ENCODE results near the gene SNED1. TPM values are rescaled to one million over a fixed set of nuclear protein-coding genes. Genes with fewer than 3 reads are reported as not detected.
A peak's percentile ranks its signal among the peaks of the same experiment; 100 is the strongest.

Gene SNED1
- 10 to 100 TPM; 16.4 to 56.2 (median 43.5) TPM for total RNA-seq

GRCh38 chr2:240997856-240998705 is at the start of gene SNED1:
SNED1 (plus strand) TSS chr2:240998618; CDS start chr2:240998838, 220 bp downstream.
- H3K9me3 ChIP-seq, result no peaks in the 10 kb centered on the region
- in situ Hi-C loops (cut with MboI; ENCODE audit: low sequenced_read_pairs in 4 of 4), result no loop called here
- H3K4me1 ChIP-seq, result peaks cover 41 to 51% of the 10 kb centered on the region in 2 donors
- DNase-seq (peak; percentile 87 to 89), ATAC-seq (peak; percentile 61 to 79)
- intact Hi-C loops (cut with DNase I; ENCODE audit: low total_unique reads), result loop anchor here (2.0 to 10.0 kb wide), 5 partner anchors 104 to 737 kb away; partner anchors contain the start of genes CAPN10, D2HGDH, MTERF4 and STK25
- peaks cover 0 to 4% of the 10 kb centered on the region in 2 donors for H3K36me3 ChIP-seq
- peak within 1 kb of the TSS; percentile 95 to 99 (median 96) for H3K27ac ChIP-seq
- H3K4me3 ChIP-seq, result peak within 1 kb of the TSS; percentile 63 to 98 (median 73)
- peak; percentile 92 to 98 for TF ChIP-seq POLR2A (IDR thresholded peaks at IDR 0.05)
- TF ChIP-seq CTCF (IDR thresholded peaks at IDR 0.05 in 4 of 5, conservative IDR thresholded peaks at IDR 0.05 in 1 of 5), result no peak
- no peaks in the 10 kb centered on the region for H3K27me3 ChIP-seq

- no peak overlapping the region for H3K4me3 ChIP-seq
- in situ Hi-C loops (cut with MboI; ENCODE audit: low sequenced_read_pairs in 4 of 4), result no loop called here
- H3K36me3 ChIP-seq, result no peaks in the 10 kb centered on the region
- no peak overlapping the region for H3K27ac ChIP-seq
- intact Hi-C loops (cut with DNase I; ENCODE audit: low total_unique reads), result no loop called here
- no peak for TF ChIP-seq CTCF (IDR thresholded peaks at IDR 0.05 in 4 of 5, conservative IDR thresholded peaks at IDR 0.05 in 1 of 5)
- H3K4me1 ChIP-seq, result no peaks in the 10 kb centered on the region
- no peaks in the 10 kb centered on the region for H3K9me3 ChIP-seq
- DNase-seq (peak in 1 of 2 donors; percentile 1), ATAC-seq (no peak)
- no peaks in the 10 kb centered on the region for H3K27me3 ChIP-seq
Measured at GRCh38 chr2:240948905-240949790, 49.3 kb upstream of the SNED1 start.

- intact Hi-C loops (cut with DNase I; ENCODE audit: low total_unique reads), result no loop called here
- in situ Hi-C loops (cut with MboI; ENCODE audit: low sequenced_read_pairs in 4 of 4), result no loop called here
- H3K36me3 ChIP-seq, result no peaks in the 10 kb centered on the region
- H3K27me3 ChIP-seq, result no peaks in the 10 kb centered on the region
- H3K9me3 ChIP-seq, result no peaks in the 10 kb centered on the region
- DNase-seq, result peak in 1 of 2 donors; percentile 0
- TF ChIP-seq CTCF (IDR thresholded peaks at IDR 0.05 in 4 of 5, conservative IDR thresholded peaks at IDR 0.05 in 1 of 5) (no peak), POLR2A (IDR thresholded peaks at IDR 0.05) (no peak)
- H3K27ac ChIP-seq, result no peak overlapping the region
- H3K4me3 ChIP-seq, result no peak overlapping the region
- no peak for ATAC-seq
- no peaks in the 10 kb centered on the region for H3K4me1 ChIP-seq
Measured at GRCh38 chr2:240949791-240950705, 48.4 kb upstream of the SNED1 start.

GRCh38 chr2:240951045-240951594 is 47.3 kb upstream of the SNED1 start:
- intact Hi-C loops (cut with DNase I; ENCODE audit: low total_unique reads), result no loop called here
- no peak for DNase-seq
- Histone ChIP-seq H3K4me1 (no peaks in the 10 kb centered on the region), H3K9me3 (no peaks in the 10 kb centered on the region), H3K27ac (no peak overlapping the region), H3K36me3 (no peaks in the 10 kb centered on the region), H3K4me3 (no peak overlapping the region), H3K27me3 (no peaks in the 10 kb centered on the region)
- TF ChIP-seq POLR2A (IDR thresholded peaks at IDR 0.05), result no peak
- no peak for TF ChIP-seq CTCF (IDR thresholded peaks at IDR 0.05 in 4 of 5, conservative IDR thresholded peaks at IDR 0.05 in 1 of 5)
- in situ Hi-C loops (cut with MboI; ENCODE audit: low sequenced_read_pairs in 4 of 4), result no loop called here
- no peak for ATAC-seq

All from gastrocnemius medialis (tissue), 4 donors.